Esophagus muscularis mucosa (tissue), 4 donors: ENCODE measurements around the gene HAUS7. TPM values are rescaled to one million over a fixed set of nuclear protein-coding genes. Genes with fewer than 3 reads are reported as not detected.

Experiments used
- DNase-seq: peaks from one replicate; pipeline ENCODE4 v3.0.0-alpha.2; 2017; ENCODE audit errors: extremely low spot score
- H3K27ac ChIP-seq, 4 donors: fragments of 200-600 bp; sonication (generic); replicated peaks in 1 of 4; 1 replicate in 3 of 4; 2 replicates in 1 of 4; pipeline ENCODE4 v1.5.1; 2016 to 2019; ENCODE audit warnings: mild to moderate bottlenecking in 1 of 4
- H3K27me3 ChIP-seq, 4 donors: fragments of 200-600 bp; sonication (generic); one replicate each; pipeline versions ENCODE4 v1.5.1 to v1.6.0; 2016 to 2019
- H3K36me3 ChIP-seq, 4 donors: fragments of 200-600 bp; sonication (generic); one replicate each; pipeline ENCODE4 v1.5.1; 2016 to 2019
- H3K4me1 ChIP-seq, 4 donors: fragments of 200-600 bp; sonication (generic); one replicate each; pipeline ENCODE4 v1.5.1; 2016 to 2019
- H3K4me3 ChIP-seq, 4 donors: fragments of 200-600 bp; sonication (generic); 1 replicate in 2 of 4; 2 replicates in 2 of 4; pipeline ENCODE4 v1.5.1; 2016 to 2019; ENCODE audit warnings: mild to moderate bottlenecking in 4 of 4, moderate library complexity in 1 of 4
- H3K9me3 ChIP-seq, 4 donors: fragments of 200-600 bp; sonication (generic); 1 replicate in 3 of 4; 2 replicates in 1 of 4; pipeline ENCODE4 v1.5.1; 2016 to 2019
- CTCF ChIP-seq, 3 experiments: fragments of 200-600 bp in 2 of 3; fragments of 450-650 bp in 1 of 3; sonication (generic) in 2 of 3; IDR thresholded peaks; one replicate each; pipeline ENCODE4 v1.5.1; 2017 to 2019; ENCODE audit warnings: antibody characterized with exemption in 3 of 3, mild to moderate bottlenecking in 2 of 3, moderate library complexity in 1 of 3
- EP300 ChIP-seq: sonication (generic); formaldehyde crosslinking; IDR thresholded peaks from one replicate; pipeline ENCODE4 v1.6.1; 2017; ENCODE audit warnings: antibody characterized with exemption
- POLR2A ChIP-seq: fragments of 450-650 bp; IDR thresholded peaks from one replicate; pipeline ENCODE4 v1.6.1; 2017; ENCODE audit warnings: antibody characterized with exemption, moderate library complexity, mild to moderate bottlenecking, low read depth
- POLR2AphosphoS5 ChIP-seq, 2 donors: sonication (generic); formaldehyde crosslinking; IDR thresholded peaks; one replicate each; pipeline ENCODE4 v1.6.1; 2017; ENCODE audit warnings: antibody characterized with exemption in 2 of 2
- WGBS: methylation state at CpG from one replicate; pipeline ENCODE4 v1.1.5; 2018; 5-methylcytosine and 5-hydroxymethylcytosine counted together
- intact Hi-C: fragments of 100-400 bp; cut with DNase I; formaldehyde crosslinking; loops from one replicate; pipeline ENCODE4 v1.15.1; 2023
- total RNA-seq, 4 donors: library from RNA; depleted of rRNA; stranded (reverse); fragments of >200 nt; gene quantifications; one replicate each; pipeline versions ENCODE4 v1.1.0 to v1.2.1, GENCODE V29; 2016

HAUS7 gene
- total RNA-seq, 4 donors from 2014 or later: 23.4 to 25.8 (median 24.2) TPM

- H3K36me3 ChIP-seq: peaks cover 0 to 6% (median 2%) of the 10 kb centered on the region in 4 donors
- DNase-seq: no peak
- H3K9me3 ChIP-seq: peaks cover 0 to 8% (median 0%) of the 10 kb centered on the region in 4 donors
- no peak overlapping the region for H3K4me3 ChIP-seq
- intact Hi-C loops: no loop called here
- WGBS: 82% methylated on average over 3 of the region's 5 CpGs
- H3K27ac ChIP-seq: no peak overlapping the region
- TF ChIP-seq CTCF (IDR thresholded peaks at IDR 0.05) (no peak), POLR2AphosphoS5 (IDR thresholded peaks at IDR 0.05) (no peak), POLR2A (no peak), EP300 (no peak)
- H3K27me3 ChIP-seq: peaks cover 0 to 9% (median 0%) of the 10 kb centered on the region in 4 donors
- no peaks in the 10 kb centered on the region for H3K4me1 ChIP-seq
These were observed 27.9 kb downstream of the HAUS7 start for GRCh38 chrX:153442463-153442862.

GRCh38 chrX:153441981-153442380 is 28.4 kb downstream of the HAUS7 start:
- 76% methylated on average over 4 of the region's 9 CpGs for WGBS
- H3K27ac ChIP-seq: no peak overlapping the region
- TF ChIP-seq POLR2AphosphoS5 (IDR thresholded peaks at IDR 0.05) (no peak), CTCF (IDR thresholded peaks at IDR 0.05) (no peak), POLR2A (no peak), EP300 (no peak)
- intact Hi-C loops: no loop called here
- no peaks in the 10 kb centered on the region for H3K4me1 ChIP-seq
- H3K4me3 ChIP-seq: no peak overlapping the region
- peaks cover 0 to 1% (median 0%) of the 10 kb centered on the region in 4 donors for H3K36me3 ChIP-seq
- peaks cover 0 to 9% (median 0%) of the 10 kb centered on the region in 4 donors for H3K27me3 ChIP-seq
- DNase-seq: no peak
- H3K9me3 ChIP-seq: peaks cover 0 to 8% (median 0%) of the 10 kb centered on the region in 4 donors

- peaks cover 0 to 9% (median 0%) of the 10 kb centered on the region in 4 donors for H3K27me3 ChIP-seq
- H3K4me1 ChIP-seq: no peaks in the 10 kb centered on the region
- 75% methylated on average over 7 of the region's 7 CpGs for WGBS
- H3K36me3 ChIP-seq: no peaks in the 10 kb centered on the region
- DNase-seq: no peak
- H3K4me3 ChIP-seq: no peak overlapping the region
- intact Hi-C loops: no loop called here
- no peak overlapping the region for H3K27ac ChIP-seq
- peaks cover 0 to 8% (median 0%) of the 10 kb centered on the region in 4 donors for H3K9me3 ChIP-seq
- TF ChIP-seq CTCF (IDR thresholded peaks at IDR 0.05) (no peak), POLR2AphosphoS5 (IDR thresholded peaks at IDR 0.05) (no peak), EP300 (no peak), POLR2A (no peak)
These were observed 29.1 kb downstream of the HAUS7 start for GRCh38 chrX:153441296-153441695.

- DNase-seq: no peak
- no peaks in the 10 kb centered on the region for H3K4me1 ChIP-seq
- no peak overlapping the region for H3K27ac ChIP-seq
- 73% methylated on average over 13 of the region's 13 CpGs for WGBS
- no peak overlapping the region for H3K4me3 ChIP-seq
- intact Hi-C loops: no loop called here
- no peaks in the 10 kb centered on the region for H3K36me3 ChIP-seq
- peaks cover 0 to 9% (median 0%) of the 10 kb centered on the region in 4 donors for H3K27me3 ChIP-seq
- H3K9me3 ChIP-seq: peaks cover 0 to 8% (median 0%) of the 10 kb centered on the region in 4 donors
- TF ChIP-seq POLR2A: no peak
- no peak for TF ChIP-seq CTCF (IDR thresholded peaks at IDR 0.05)
- TF ChIP-seq EP300: no peak
- TF ChIP-seq POLR2AphosphoS5 (IDR thresholded peaks at IDR 0.05): no peak
These were observed 29.7 kb downstream of the HAUS7 start for GRCh38 chrX:153440556-153441135.

- 87% methylated on average over 4 of the region's 4 CpGs for WGBS
- intact Hi-C loops: no loop called here
- no peak overlapping the region for H3K4me3 ChIP-seq
These were observed 30.4 kb downstream of the HAUS7 start for GRCh38 chrX:153439977-153440376.

More at GRCh38 chrX:153439977-153440376, 30.4 kb downstream of the HAUS7 start:
- Histone ChIP-seq H3K27ac (no peak overlapping the region), H3K9me3 (peaks cover 0 to 8% (median 0%) of the 10 kb centered on the region in 4 donors), H3K36me3 (no peaks in the 10 kb centered on the region), H3K4me1 (no peaks in the 10 kb centered on the region), H3K27me3 (peaks cover 0 to 9% (median 0%) of the 10 kb centered on the region in 4 donors)
- no peak for DNase-seq
- TF ChIP-seq POLR2AphosphoS5 (IDR thresholded peaks at IDR 0.05) (no peak), POLR2A (no peak), CTCF (IDR thresholded peaks at IDR 0.05) (no peak), EP300 (no peak)
